A673 (cell line): ENCODE data around the gene ADIG. TPM values are rescaled to one million over a fixed set of nuclear protein-coding genes. Genes with fewer than 3 reads are reported as not detected.

Experiments used
- BruUV-seq: library from RNA; stranded (reverse); fragments of 400-500 nt; replicated peaks from 2 replicates; lab custom pipeline; 2021; lab: Mats Ljungman, UMichigan
- CTCF ChIA-PET: fragments of 300-600 bp; sonication (Branson Sonifier 250); formaldehyde crosslinking; loops from one replicate; lab custom pipeline; 2022; ENCODE audit warnings: antibody characterized with exemption; lab: Charles Lee
- POLR2A ChIA-PET: fragments of 300-600 bp; sonication (Branson Sonifier 250); formaldehyde crosslinking; loops from one replicate; lab custom pipeline; 2022; ENCODE audit warnings: antibody characterized with exemption; ENCODE audit not compliant: low non-redundant PET; lab: Charles Lee
- DNase-seq: peaks from one replicate; pipeline ENCODE4 v3.0.0-alpha.2; 2015; ENCODE audit warnings: low spot score
- H3K27ac ChIP-seq: fragments of 200-600 bp; sonication (generic); 2 replicates; pipeline ENCODE4 v1.5.1; 2016; ENCODE audit warnings: mixed run types, low read depth, mild to moderate bottlenecking, mixed read lengths, antibody characterized with exemption, low read length; ENCODE audit not compliant: poor library complexity, severe bottlenecking
- H3K27me3 ChIP-seq: fragments of 200-600 bp; sonication (generic); replicated peaks from 2 replicates; pipeline ENCODE4 v1.6.1; 2017; ENCODE audit warnings: mixed run types, low read depth, mild to moderate bottlenecking, mixed read lengths, antibody characterized with exemption, low read length; ENCODE audit not compliant: insufficient read depth, poor library complexity
- H3K36me3 ChIP-seq: fragments of 200-600 bp; sonication (generic); 2 replicates; pipeline ENCODE4 v1.6.1; 2016; ENCODE audit warnings: mixed run types, mild to moderate bottlenecking, mixed read lengths, antibody characterized with exemption, low read length; ENCODE audit not compliant: insufficient read depth, poor library complexity, severe bottlenecking
- H3K4me1 ChIP-seq: fragments of 200-600 bp; sonication (generic); 2 replicates; pipeline ENCODE4 v1.6.1; 2017; ENCODE audit warnings: mixed run types, mild to moderate bottlenecking, mixed read lengths, antibody characterized with exemption, low read length; ENCODE audit not compliant: insufficient read depth, poor library complexity, severe bottlenecking
- H3K4me3 ChIP-seq: fragments of 200-600 bp; sonication (generic); 2 replicates; pipeline ENCODE4 v1.5.1; 2016; ENCODE audit warnings: low read depth, mixed run types, mild to moderate bottlenecking, mixed read lengths, low read length; ENCODE audit not compliant: poor library complexity, severe bottlenecking
- H3K9me3 ChIP-seq: fragments of 200-600 bp; sonication (generic); 2 replicates; pipeline ENCODE4 v1.6.1; 2016; ENCODE audit warnings: mixed run types, low read depth, mild to moderate bottlenecking, mixed read lengths, antibody characterized with exemption, low read length; ENCODE audit not compliant: poor library complexity, severe bottlenecking
- EZH2 ChIP-seq: fragments of 200-600 bp; sonication (generic); IDR thresholded peaks from 2 replicates; pipeline ENCODE4 v1.6.1; 2017; ENCODE audit warnings: borderline replicate concordance, low read depth, mild to moderate bottlenecking, mixed read lengths, antibody characterized with exemption, low read length; ENCODE audit not compliant: poor library complexity, severe bottlenecking
- intact Hi-C: fragments of 100-400 bp; cut with micrococcal nuclease; formaldehyde crosslinking; loops from one replicate; pipeline ENCODE4 v1.10.0; 2022; ENCODE audit not compliant: unreplicated experiment
- total RNA-seq: library from RNA; stranded (reverse); gene quantifications from 2 replicates; pipeline ENCODE4 v1.2.3, GENCODE V29; 2021
- TF ChIP-seq, protein P1 (sequence below): fragments of 300-800, 200-600 bp; sonication (generic); conservative IDR thresholded peaks from 2 replicates; pipeline ENCODE4 v1.5.1; 2017; ENCODE audit warnings: low read depth, mild to moderate bottlenecking, antibody characterized with exemption, low read length, moderate library complexity, mixed read lengths

ADIG gene
- total RNA-seq, 1 experiment from 2014 or later, result not detected

DNA sequence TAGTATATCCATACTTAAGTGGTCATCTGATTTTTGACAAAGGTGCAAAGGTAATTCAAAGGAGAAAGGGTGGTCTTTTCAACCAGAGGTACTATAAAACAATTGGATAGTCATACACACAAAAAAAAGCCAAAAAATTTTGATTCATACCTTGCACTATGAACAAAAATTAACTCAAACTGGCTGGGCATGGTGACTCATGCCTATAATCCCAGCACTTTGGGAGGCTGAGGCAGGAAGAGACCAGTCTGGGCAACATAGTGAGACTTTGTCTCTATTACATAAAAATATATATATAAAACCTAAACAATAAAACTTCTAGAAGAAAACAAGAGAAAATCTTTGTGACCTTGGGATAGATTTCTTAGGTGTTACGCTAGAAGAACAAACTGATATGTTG lies 43.8 kb upstream of the ADIG start:
- TF ChIP-seq EZH2, result no peak
- TF ChIP-seq, protein P1, sequence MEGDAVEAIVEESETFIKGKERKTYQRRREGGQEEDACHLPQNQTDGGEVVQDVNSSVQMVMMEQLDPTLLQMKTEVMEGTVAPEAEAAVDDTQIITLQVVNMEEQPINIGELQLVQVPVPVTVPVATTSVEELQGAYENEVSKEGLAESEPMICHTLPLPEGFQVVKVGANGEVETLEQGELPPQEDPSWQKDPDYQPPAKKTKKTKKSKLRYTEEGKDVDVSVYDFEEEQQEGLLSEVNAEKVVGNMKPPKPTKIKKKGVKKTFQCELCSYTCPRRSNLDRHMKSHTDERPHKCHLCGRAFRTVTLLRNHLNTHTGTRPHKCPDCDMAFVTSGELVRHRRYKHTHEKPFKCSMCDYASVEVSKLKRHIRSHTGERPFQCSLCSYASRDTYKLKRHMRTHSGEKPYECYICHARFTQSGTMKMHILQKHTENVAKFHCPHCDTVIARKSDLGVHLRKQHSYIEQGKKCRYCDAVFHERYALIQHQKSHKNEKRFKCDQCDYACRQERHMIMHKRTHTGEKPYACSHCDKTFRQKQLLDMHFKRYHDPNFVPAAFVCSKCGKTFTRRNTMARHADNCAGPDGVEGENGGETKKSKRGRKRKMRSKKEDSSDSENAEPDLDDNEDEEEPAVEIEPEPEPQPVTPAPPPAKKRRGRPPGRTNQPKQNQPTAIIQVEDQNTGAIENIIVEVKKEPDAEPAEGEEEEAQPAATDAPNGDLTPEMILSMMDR, result no peak
- BruUV-seq, result no TSS peak
- Histone ChIP-seq H3K9me3 (no peaks in the 10 kb centered on the region), H3K27me3 (no peaks in the 10 kb centered on the region), H3K36me3 (peaks cover 41% of the 10 kb centered on the region), H3K4me3 (no peak overlapping the region), H3K27ac (no peak overlapping the region), H3K4me1 (no peaks in the 10 kb centered on the region)
- DNase-seq, result no peak
- ChIA-PET POLR2A (no interaction called here), CTCF (no interaction called here)
- intact Hi-C loops, result no loop called here

DNA sequence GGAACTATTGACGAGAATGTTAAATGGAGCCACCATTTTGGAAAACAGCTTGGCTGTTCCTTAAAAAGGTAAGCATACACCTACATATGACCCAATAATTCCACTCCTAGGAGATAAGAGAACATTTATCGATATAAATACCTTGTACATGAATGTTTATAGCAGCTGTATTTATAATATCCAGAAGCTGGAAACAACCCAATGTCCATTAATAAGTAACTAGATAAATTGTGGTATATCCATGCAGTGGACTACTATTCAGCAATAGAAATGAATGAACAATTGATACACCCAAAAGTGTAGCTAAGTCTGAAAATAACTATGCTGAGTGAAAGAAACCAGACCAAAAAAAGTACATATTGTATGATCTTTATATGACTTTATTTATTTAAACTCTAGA lies 42.2 kb upstream of the ADIG start:
- Histone ChIP-seq H3K4me1 (no peaks in the 10 kb centered on the region), H3K9me3 (no peaks in the 10 kb centered on the region), H3K27ac (no peak overlapping the region), H3K36me3 (peaks cover 38% of the 10 kb centered on the region), H3K27me3 (no peaks in the 10 kb centered on the region), H3K4me3 (no peak overlapping the region)
- no peak for DNase-seq
- no TSS peak for BruUV-seq
- TF ChIP-seq EZH2, result no peak
- TF ChIP-seq, protein P1, result no peak
- POLR2A ChIA-PET, result no interaction called here
- intact Hi-C loops, result no loop called here
- CTCF ChIA-PET, result no interaction called here

DNA sequence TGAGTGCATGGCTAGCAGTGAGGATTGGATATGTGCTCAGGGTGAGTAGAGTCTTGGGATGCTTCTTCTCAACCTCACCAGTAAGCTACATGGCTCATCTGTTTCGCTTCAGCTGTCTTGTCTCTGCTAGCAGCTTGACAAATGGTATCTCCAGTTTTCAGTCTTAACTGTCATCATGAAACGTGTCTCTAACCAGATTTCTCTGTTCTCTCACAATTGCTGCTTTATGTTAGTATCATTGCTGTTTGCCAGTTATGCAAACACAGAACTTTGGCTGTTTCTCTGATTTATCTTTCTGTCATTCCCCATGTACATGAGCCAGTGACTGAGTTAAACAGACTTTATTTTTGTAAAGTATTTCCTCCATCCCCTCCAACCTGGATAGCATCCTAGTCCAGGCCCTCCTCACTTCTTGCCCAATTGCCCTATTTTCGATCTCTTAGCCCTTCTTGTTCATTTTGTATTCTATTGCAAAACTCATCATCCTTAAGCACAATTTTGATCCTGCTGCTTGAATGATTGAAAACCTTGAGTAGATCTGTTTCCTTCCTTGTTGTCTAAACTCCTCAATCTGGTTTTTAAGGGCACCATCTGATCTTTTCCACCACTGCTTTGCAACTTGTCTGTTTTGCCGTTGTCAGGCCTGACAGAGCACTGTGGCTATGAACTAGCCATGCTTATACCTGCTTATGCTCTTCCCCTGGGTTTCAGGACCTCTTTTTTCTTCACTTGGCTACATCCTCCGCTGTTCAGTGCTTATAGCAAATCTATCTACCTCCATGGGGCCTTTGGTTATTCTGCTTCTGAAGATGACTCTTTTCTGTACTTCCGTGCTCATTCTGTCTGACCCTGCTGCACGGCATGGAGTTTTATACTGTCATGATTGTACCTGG lies 37.7 kb upstream of the ADIG start:
- TF ChIP-seq EZH2, result no peak
- TF ChIP-seq, protein P1, result no peak
- Histone ChIP-seq H3K36me3 (peaks cover 52% of the 10 kb centered on the region), H3K4me3 (no peak overlapping the region), H3K27ac (no peak overlapping the region), H3K4me1 (no peaks in the 10 kb centered on the region), H3K27me3 (no peaks in the 10 kb centered on the region), H3K9me3 (no peaks in the 10 kb centered on the region)
- CTCF ChIA-PET, result no interaction called here
- BruUV-seq, result no TSS peak
- POLR2A ChIA-PET, result no interaction called here
- intact Hi-C loops, result no loop called here
- no peak for DNase-seq
